Activated T-helper 9 cell treated with anti-CD3 and anti-CD28 coated beads, Interleukin-2, amount 50 U/mL, for 16 hours (primary cell): ENCODE results near the gene FALEC.

Source experiments
- DNase-seq: peaks from one replicate; pipeline ENCODE4 v3.0.0-alpha.2; 2020; ENCODE audit warnings: low read depth

FALEC gene

DNA sequence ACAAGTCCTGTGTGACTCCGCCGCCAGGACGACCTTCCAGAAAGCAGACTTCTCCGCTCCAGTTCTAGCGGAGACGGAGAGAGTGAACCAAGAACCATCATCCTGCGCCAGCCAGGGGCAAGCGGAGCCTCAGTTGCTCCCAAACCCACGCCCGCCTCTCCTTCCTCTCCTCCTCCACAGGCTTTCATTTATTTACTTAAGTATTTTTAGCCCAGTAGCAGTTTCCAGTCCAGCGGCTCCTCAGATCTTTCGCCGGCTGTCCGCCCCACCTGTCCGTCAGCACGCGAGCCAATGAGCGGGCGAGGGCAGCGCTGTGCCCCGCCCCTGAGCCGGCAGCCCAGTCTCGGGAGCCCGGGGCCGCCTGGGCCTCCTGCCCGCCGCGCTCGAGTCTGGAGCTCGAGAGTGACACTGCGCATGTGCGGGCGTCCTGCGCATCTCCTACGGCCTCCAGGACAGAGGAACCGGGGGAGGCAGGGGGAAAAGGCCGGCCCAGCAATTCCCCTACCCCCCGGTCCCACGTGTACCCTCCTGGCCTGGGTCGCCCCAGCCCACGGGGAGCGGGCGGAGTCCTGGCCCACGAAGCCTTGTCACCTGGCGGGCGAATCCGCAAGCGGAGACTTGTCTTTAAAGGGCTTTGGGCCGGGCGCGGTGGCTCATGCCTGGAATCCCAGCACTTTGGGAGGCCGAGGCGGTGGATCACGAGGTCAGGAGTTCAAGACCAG, at the start of gene FALEC:
Gene FALEC (plus strand): TSS at position 425 of the 722 bp plus-strand sequence.
- DNase-seq = peak; percentile 90

DNA sequence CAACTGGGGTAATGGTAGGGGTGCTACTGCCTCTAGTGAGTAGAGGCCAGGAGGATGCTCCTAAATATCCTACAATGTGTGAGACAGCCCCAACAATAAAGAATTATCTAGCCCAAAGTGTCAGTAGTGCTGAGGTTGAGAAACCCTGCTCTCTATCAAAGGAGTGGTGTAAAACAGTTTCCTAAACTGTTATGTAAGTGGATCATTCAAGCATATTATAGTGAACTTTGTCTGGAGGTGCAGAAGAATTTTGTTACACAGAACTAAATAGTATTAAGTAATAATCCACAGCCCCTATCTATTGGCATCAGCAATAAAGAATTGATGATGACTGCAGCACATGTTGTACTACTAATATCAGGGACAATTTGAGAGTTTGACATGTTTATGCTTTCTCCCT, 48.6 kb upstream of the FALEC start:
- no peak for DNase-seq

DNA sequence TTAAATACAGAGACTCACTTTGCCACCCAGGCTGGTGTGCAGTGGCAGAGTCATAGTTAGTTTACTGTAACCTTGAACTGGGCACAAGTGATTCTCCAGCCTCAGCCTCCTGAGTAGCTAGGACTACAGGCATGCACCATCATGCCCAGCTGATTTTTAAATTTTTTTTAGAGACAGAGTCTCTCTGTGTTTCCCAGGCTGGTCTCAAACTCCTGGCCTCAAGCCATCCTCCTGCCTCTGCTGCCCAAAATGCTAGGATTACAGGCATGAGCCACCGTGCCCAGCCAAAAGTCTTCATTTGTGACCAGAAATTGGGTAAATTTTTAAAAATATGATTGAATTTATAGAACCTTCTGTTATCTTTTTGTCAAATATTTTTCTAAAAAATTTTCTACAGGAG, 46.3 kb upstream of the FALEC start:
- DNase-seq = no peak

DNA sequence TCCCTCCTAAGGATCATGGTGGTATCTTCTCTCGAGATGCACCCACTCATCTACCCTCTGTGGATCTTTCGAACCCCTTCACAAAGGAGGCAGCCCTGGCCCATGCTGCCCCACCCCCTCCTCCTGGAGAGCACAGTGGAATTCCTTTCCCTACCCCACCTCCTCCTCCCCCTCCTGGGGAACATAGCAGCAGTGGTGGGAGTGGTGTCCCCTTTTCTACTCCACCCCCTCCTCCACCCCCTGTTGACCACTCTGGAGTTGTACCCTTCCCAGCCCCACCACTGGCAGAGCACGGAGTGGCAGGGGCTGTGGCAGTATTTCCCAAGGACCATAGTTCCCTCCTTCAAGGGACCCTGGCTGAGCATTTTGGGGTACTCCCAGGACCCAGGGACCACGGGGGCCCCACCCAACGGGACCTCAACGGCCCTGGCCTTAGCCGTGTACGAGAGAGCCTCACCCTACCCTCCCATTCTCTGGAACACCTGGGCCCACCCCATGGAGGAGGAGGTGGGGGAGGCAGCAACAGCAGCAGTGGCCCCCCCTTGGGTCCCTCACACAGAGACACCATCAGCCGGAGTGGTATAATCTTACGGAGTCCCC, 42.9 kb upstream of the FALEC start:
- no peak for DNase-seq

- no peak for DNase-seq
Observed at GRCh38 chr1:150473659-150474058, 41.9 kb upstream of the FALEC start.

- DNase-seq = no peak
Observed at GRCh38 chr1:150474869-150475268, 40.7 kb upstream of the FALEC start.

GRCh38 chr1:150476754-150477153, 38.8 kb upstream of the FALEC start:
- no peak for DNase-seq

- DNase-seq = no peak
Observed at GRCh38 chr1:150477320-150477719, 38.2 kb upstream of the FALEC start.

- DNase-seq = no peak
Observed at GRCh38 chr1:150477733-150478132, 37.8 kb upstream of the FALEC start.

GRCh38 chr1:150479370-150479769, 36.2 kb upstream of the FALEC start:
- DNase-seq = no peak

GRCh38 chr1:150479927-150480352, 35.6 kb upstream of the FALEC start:
- no peak for DNase-seq

DNA sequence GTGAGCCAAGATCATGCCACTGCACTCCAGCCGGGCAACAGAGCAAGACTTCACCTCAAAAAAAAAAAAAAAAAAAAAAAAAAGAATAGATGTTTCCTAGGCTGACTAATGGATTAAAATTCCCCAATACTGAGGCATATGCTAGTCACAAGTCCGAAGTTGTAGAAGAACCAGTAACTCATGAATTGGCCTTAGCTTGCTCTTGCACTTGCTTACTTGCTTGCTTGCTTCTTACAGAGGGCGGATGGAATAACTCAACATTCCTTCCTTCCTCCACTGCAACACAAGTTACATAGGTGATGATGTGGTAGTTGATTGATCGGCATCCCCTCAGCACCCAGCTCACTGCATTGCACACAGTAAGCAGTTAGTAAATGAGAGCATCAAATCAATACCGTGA, 31.1 kb upstream of the FALEC start:
- no peak for DNase-seq

- DNase-seq = no peak
Observed at GRCh38 chr1:150484861-150485260, 30.7 kb upstream of the FALEC start.

- peak; percentile 85 for DNase-seq
Observed at GRCh38 chr1:150486966-150487762, 28.4 kb upstream of the FALEC start, which contains the start of gene TARS2. TSS of gene TARS2 (plus strand) at chr1:150487419. CDS start at chr1:150487451, 32 bp downstream.

DNA sequence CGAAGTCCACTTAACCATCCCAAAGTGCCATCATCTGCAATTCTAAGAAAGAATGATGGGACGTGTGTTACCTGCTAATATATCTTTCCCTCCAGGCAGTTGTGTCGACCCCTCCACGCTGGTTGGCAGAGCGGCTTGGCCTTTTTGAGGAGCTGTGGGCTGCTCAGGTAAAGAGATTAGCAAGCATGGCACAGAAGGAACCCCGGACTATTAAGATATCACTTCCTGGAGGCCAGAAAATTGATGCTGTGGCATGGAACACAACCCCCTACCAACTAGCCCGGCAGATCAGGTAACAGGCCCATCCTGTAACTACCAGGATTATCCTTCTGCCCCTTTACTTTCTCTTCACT, 27.8 kb upstream of the FALEC start:
- DNase-seq = no peak

DNA sequence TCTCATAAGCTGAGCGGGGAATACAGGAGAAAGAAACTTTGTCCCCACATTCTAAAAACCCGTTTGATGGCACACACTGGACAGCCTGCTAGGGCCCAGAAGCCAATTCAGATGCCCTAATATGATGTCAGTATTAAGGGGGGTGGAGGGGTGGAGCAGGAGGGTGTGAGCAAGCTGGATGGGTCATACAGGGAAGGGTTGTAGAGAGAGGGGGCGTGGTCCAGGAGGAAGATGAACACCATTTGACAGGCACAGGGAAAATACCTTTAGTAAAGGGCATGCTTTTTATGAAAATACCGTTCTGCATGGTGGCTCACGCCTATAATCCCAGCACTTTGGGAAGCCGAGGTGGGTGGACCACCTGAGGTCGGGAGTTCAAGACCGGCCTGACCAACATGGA, 22.4 kb upstream of the FALEC start:
- no peak for DNase-seq

DNA sequence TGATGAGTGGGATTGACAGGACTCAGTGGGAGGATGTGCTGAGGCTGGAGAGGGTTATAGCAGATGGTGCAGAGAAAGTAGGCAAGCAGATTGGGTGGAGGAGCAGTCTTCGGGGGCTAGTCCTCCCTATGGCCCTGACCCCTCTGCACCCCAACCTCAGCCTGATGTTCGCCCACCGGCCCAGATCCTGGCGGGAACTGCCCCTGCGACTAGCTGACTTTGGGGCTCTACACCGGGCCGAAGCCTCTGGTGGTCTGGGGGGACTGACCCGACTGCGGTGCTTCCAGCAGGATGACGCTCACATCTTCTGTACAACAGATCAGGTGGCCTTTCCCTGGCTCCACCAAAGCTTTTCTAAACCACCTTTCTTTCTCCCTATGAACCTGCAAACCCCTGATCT, 17.2 kb upstream of the FALEC start:
- no peak for DNase-seq

- DNase-seq = no peak
Observed at GRCh38 chr1:150505431-150505830, 10.1 kb upstream of the FALEC start.

GRCh38 chr1:150507912-150508864, 7.4 kb upstream of the FALEC start, which contains the start of gene ECM1:
TSS of gene ECM1 (plus strand) at chr1:150508109. CDS start at chr1:150508210, 101 bp downstream.
- no peak for DNase-seq

GRCh38 chr1:150508982-150509381, 6.6 kb upstream of the FALEC start:
- DNase-seq = no peak

DNA sequence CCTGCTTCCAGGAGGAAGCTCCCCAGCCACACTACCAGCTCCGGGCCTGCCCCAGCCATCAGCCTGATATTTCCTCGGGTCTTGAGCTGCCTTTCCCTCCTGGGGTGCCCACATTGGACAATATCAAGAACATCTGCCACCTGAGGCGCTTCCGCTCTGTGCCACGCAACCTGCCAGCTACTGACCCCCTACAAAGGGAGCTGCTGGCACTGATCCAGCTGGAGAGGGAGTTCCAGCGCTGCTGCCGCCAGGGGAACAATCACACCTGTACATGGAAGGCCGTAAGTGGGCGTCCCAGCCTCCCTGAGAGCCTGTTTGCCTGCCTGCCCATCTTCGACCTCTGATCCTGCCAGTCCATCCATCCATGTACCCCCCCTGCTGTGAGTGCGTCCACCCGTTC, 4.0 kb upstream of the FALEC start:
- no peak for DNase-seq
